DMS153 (cell line): ENCODE measurements around the gene AUTS2.

Source experiments
- DNase-seq: peaks from one replicate; lab custom pipeline; 2025; lab: John Stamatoyannopoulos, UW

Gene AUTS2

DNA sequence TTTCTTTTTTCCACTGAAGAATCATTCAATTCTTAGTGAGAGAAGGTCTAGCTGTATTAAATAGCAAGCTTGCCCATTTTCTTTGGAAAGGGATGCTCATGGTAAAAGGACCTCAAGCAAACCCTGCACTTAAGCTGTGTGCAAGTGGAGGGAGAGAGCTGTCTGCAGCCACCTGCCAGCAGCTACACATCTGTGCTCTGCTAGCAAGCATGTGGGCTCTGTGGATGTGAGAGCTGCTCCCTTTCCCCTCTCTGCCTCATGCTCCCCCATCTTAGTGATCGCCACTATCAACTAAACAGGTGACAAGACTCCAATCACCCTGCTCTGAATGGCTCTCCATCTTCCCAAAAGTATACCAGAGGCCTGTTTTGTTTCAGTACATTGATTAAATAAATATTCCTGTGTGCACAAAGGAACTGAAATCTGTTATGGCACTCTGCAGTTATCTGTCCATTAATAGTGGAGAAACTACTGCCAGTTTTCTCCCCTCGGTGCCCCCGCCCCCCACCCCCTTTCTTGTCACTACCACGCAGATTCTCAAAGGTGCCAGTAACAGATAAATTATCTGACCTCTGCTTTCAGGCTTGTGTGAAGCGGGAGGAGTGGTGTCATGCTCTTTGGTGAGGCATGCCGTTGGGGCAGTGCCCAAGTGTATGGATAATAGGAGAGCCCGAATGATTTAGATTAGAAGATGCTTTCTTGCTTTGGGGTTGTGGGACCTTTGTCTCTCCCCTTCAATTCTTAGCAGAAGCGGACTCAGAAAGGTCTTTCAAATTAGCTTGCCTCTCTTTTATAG, 26.4 kb downstream of the AUTS2 start:
- no peak for DNase-seq

DNA sequence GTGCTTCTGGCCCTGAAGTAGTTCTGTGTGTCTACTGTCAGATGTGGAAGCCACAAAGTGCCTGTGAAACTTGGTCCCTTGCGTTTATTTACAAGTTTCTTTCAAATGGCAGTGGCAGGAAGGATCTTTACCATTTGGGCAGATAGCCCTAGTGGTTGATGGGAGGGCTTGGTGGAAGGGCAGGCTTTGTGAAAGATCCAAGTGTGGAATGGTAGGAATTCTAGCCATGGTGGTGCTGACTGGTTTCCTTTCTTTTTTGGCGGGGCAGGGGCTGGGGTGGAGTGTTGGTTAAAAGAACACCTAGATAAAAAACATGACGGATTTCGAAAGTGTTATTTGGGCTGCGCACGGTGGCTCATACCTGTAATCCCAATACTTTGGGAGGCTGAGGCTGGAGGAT, 27.0 kb downstream of the AUTS2 start:
- no peak for DNase-seq

DNA sequence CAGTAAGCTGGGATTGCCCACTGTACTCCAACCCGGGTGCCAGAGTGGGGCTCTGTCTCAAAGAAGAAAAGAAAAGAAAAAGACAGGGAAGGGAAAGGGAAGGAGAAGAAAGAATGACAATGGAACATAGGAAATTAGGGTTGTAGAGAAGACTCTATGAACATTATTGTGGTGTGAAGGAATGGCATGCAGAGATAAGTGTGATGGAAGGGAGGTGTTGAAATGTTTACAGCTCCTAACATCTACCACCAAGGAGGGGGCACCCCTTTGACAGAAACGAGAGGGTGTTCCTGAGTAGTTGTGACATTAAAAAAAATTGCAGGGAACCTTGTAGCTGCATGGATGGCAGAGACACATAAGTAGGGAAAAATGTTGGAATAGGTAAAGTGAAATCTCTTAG, 27.5 kb downstream of the AUTS2 start:
- DNase-seq: no peak

DNA sequence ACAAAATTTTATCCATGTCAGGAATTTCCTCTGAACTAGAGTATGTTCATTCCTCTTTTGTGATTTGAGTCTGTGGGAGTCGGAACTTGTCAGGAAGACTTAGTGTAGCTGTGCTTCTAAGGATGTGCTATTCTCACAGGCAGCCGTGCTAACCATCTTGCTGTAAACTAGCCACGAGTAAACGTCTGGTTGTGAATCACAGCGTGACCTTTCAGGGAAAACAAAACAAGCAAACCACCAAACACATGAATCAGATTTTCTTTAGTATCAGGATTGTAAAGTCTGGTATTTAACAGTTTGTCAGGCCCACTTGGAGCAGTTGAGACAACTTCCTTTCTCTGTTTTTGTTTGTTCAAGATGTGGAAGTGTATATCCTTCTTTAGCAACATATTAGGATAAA, 32.0 kb downstream of the AUTS2 start:
- no peak for DNase-seq

DNA sequence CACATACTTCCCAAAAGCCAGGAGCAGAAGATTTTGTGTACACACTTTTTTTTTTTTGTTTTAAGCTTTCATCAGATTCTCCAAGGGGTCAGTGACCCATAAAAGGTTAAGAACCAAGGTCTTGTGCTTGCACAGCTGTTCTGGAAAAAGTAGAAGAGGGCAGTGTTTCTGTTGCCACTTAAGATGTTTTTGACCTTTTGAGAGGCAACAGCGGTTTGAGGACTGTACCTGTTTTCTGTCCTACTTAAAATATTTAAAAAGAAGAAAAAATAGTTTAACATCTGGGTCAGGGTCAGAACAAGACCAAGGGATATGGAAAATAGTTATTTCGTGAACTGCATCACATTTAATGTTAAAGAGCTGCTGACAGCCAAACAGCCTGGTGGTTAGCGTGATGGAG, 32.9 kb downstream of the AUTS2 start:
- DNase-seq: no peak

DNA sequence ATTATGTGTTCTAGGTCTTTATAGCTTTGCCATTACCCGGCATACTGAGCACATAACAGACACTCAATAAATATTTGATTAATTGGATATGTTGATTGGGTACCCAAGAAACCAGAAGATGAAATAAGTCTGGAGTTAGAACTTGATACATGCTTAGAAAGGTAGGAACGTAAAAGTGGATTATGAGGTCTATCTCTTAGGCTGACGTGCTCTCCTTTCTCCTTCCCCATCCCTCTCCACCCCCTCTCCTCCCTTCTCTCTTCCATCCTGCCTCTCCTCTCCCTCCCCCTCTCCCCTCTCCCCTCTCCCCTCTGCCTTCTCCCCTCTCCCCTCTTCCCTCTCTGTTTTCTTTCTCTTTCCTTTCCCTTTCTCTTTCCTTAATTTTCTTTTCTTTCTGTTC, 34.0 kb downstream of the AUTS2 start:
- no peak for DNase-seq

DNA sequence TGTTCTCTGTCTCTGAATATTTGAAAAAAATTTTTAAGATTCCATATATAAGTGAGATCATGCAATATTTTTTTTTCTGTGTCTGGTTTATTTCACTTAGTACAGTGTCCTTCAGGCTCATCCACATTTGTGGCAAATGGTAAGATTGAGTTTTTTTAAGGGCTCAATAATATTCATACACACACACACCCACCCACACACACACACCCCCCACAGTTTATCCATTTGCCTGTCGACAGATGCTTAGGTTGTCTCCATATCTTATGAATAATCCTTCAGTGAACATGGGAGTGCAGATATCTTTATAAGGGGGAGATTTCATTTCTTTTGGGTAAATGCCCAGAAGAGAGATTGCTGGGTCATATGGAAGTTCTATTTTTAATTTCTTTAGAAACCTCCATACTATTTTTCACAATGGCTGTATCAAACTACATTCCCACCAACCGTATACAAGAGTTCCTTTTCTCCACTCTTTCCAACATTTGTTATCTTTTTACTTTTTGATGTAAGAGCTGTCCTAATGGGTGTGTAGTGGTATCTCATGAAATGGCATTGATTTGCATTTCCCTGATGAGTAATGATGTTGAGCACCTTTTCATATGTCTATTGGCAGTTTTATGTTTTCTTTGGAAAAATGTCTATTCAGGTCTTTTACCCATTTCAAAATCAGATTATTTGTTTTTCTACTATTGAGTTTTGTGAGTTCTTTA, 35.0 kb downstream of the AUTS2 start:
- no peak for DNase-seq

DNA sequence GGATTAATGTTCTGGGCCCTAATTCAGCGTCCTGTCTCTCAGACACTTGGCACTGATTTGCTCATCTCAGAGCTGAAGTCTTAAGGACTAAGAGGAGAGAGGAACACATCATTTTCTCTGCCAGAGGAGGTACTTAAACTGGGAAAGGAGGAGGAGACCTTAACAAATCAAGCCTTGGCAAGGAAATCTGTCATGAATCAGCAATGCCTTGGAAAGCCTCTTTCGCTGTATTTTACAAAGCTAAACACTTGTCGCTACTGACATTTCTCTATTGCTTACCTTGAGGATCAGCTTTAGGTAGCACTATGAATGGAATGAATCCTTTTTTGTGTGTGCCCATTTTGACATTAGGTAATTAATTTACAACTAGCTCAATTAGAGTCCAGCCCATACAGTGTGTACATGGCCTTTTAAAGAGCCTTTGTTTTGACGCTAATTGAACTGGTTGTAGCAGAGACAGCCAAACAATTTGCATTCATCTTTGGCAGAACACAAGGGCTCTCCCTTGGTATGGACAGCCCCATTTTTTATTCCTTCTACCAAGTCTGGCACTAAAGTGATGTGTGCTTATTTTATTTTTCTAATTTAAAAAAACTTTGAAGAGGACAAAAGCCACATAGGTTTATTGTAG, 37.4 kb downstream of the AUTS2 start:
- DNase-seq: no peak

DNA sequence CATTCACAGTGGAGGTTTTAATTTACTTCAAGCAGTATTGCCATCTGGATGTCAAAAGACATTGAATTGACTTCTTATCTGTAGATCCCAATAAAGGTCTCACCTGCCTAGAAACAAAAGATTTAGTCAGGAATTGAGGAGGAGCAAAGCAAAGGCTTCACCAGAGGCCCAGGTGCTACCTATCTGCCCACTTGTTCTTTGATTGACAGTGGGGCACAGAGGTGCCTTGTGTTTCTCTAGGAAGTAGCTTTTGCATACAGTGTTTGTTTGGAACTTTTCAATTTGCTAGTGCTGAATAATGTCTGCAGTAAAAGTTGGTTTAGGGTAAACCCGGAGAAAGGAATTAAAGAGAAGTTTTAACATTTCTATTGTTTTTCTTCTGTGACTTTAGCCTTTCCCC, 40.4 kb downstream of the AUTS2 start:
- DNase-seq: no peak

DNA sequence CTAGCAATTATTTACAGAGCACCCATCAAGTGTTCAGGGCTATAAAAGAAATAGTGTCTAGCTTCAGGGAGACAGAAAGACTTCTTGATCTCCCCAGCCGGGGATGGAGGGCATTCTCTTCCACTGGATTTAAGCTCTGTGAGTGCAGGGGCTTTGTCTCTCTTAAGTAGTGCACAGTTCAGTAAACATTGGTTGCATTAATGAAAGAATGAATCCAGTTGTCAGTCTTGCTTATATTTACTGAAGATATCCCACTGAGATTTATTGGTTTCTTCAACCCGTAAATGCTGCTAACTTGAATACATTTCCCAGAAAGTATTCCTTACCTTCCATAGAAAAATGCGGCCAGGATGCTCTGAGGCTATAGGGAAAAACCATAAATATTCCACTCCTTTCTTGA, 41.9 kb downstream of the AUTS2 start:
- no peak for DNase-seq

DNA sequence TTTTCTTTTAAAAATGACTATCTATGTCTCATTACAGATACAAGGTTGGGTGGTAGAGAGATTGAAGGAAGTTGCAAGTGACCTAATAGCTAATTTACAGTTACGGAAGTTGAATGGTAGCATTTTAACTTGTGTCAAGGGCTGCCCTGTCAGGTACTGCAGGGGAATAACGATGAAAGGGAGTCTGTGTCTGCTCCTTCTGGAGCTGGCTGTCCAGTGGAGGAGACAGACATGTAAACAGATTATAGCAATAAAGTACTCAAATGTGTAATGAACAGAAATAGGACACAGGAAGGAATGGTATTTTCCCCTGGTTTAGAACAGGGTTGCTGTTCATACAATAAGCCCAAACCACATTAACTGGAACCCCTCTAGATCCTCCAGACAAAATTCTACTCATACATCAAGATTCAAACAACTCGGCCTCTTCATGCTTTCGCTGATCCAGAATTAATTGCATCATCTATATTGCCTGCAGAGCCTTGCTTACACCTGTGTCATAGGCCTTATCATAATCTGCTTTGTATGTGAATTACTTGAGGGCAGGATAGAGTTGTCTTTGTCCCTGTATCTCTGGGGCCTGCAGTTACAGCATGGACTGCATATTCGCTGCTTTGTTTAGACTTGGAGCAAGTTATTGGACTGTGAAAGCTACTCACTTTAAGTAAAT, 42.8 kb downstream of the AUTS2 start:
- no peak for DNase-seq

DNA sequence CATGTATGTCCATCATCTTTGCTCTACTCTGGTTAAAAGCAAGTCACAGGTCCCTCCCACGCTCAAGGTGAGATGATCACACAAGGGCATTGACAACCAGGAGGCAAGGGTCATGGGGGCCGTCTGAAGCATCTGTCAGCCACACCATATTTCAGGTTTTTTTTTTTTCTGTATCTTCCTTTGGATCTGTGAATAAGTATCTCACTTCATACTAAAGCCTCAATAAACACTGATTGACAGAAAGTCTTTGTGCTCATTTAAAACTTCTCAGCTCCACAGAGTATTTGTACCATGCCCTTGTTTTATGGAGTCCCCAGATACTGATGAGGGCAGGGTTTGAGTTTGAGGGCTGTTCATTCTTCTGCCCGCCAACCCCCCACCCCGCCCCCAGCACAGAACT, 45.0 kb downstream of the AUTS2 start:
- no peak for DNase-seq

DNA sequence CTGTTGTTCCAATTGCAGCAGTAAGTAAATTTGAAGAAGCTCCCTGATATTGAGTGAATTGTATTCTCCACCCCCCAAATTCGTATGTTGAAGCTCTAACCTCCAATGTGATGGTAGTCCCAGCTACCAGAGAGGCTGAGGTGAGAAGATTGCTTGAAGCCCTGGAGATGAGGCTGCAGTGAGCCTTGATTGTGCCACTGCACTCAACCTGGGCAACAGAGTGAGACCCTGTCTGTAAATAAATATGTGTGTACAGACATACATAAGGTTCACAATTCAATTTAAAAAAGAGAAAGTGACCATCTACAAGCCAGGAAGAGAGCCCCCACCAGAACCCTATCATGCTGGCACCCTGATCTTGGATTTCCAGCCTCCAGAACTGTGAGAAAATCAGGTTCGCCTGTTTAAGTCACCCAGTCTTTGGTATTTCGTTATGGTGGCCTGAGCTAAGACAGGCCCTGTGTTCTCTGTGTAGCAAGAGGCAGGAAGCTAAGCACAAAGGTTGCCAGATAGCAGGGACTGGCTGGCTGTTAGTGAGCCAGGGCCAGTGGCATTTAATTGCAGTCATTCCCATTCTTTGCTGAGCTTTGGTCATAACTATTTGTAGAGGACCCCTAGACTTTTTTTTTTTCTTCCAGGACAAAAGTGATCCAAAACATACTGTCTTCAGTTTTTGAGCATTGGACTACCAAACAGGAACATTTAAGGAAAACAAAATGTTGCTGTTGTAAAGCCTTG, 45.6 kb downstream of the AUTS2 start:
- no peak for DNase-seq

DNA sequence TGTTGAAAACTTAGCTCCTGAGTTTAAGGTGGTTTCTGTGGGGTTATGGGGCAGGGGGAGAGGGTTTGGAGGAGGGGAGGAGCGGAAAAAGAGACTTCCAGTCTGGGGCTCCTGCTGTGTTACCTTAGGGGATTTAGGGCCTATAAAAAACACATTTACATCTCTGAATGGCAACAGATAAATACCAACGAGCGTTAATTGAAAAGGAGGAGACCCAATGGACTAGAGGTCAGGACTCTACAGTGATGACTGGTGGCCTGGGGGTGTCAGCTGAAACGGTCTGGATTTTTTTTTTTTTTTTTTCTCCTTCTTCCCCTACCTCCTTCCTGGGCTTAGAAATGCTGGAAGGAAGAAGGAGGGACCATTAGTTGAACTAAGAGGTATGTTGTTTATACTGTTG, 47.4 kb downstream of the AUTS2 start:
- DNase-seq: no peak

DNA sequence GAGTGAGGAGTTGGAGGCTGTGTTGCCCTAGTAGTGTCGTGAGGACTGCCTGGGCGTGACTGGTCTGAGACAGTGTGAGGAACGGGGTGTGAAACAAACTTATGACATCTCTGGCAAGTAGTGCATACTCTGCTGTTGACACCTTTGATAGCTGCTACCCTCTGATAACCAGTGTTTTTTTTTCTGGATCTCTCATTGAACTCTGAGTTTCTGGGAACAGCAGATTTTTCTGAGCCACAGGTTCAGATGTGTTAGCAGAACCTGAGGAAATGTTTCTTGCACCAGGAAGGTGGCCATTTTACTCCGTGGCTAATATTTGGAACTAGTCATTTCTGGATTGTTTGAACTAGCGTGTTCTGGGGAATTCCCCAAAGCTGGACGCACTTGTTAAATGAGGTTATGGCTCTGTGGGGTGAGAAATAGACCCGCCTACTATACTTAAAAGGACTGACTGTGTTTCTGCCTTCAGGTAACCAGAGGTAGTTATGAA, 52.9 kb downstream of the AUTS2 start:
- no peak for DNase-seq

DNA sequence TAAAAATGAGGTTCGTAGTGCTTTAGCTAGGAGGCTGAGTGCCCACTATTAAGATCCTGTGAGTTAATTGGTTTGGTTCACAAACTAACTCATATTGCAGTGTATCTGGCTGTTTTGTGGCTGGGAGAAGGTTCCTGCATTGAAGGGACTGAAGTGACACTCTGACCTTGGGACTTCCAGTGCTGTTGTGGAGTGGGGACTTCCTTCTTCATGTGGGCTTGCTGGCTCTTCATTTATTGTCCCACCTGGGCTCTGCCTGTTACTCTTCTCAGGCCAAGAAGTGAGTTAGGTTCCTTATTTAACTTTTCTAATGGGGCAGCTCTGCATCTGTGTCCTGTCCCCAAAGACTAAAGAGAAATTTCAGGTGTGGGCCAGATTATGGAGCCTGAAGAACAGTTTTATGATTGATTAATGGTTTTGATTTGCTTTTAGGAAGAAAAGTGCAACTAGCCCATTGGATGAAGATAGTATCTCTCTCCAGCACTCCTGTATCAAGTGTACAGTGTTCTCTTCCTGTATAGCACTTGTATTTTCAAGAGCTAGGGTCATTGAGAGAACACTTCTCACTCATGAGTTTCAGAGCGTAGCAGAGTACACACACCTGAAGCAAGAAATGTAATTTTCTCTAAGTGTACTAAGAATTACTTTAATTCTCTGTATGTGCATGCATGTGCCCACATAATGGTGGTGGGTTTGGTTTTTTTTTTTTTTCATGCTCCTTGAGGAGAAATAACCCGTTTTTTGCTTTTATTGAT, 54.8 kb downstream of the AUTS2 start:
- peak; percentile 16 for DNase-seq

DNA sequence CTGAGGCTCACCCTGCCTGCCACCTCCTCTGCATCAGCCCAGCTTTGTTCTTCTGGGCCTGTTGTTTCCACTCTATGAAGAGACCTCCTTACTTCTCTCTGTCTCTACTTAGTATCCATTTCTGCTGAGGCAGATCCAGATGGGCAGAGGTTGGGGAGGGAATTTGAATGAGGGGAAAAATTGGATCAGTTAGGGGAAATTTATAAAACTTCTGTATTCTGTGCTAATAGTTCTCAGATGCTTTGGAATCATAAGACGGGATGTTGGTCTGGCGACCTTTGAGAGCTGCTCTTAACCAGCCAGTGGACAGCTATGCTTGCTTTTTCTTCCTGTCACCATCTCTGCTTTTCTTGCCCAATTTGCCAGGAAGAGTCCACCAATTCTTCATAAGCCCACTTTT, 55.5 kb downstream of the AUTS2 start:
- no peak for DNase-seq

DNA sequence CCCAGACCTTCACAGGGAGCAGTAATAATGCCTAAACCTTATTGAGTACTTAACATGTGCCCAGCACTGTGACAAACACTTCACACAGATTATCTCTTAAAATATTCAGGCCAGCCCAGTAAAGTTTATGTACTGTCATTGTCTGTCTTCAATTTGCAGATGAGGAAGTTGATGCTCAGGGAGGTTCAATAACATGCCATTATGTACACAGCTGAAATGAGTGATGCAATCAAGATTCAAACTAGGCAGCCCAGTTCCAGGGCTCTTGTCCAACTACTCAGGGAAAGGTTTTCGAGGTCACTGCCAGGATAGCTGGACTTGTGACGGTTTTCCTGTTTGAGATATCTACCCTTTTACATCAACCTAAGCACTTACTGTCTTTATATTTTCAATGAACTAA, 56.1 kb downstream of the AUTS2 start:
- peak; percentile 95 for DNase-seq

DNA sequence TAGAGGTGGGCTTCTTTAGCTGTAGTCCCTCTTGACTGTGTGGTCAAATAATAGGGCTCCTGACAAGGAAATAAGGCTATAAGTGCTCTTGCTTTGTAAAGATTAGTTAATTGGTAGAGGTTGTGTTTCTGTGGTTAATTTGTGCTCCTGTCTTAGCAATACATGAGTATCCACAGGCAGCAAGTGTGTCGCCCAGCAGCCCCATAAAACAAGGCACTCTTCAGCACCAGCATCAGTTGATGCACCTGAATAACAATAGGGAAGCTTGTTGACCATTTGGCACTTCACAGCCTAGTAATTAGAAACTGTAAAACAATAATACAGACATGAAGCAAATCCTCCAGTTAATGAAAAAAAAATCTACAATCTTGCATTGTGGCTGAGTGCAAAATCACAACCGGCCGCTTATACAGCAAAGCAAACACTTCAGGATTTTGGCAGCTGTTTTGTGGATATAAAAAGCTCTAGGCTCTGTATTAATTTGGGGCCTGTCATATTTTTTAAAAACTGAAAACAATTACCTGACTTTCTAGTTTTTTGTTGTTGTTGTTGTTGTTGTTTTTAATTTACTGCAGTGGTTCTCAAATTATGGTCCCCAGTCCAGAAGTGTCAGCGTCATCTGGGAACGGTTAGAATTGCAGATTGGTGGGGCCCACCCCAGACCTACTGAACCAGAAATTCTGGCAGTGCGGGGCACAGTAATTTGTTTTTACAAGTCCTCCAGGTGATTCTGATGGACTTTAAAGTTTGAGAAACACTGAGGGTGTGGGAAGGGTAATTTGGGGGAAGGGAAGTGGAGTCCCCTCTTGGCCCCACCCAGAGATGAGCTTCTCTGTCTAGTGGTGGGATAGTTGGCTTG, 56.8 kb downstream of the AUTS2 start:
- peak; percentile 73 for DNase-seq

DNA sequence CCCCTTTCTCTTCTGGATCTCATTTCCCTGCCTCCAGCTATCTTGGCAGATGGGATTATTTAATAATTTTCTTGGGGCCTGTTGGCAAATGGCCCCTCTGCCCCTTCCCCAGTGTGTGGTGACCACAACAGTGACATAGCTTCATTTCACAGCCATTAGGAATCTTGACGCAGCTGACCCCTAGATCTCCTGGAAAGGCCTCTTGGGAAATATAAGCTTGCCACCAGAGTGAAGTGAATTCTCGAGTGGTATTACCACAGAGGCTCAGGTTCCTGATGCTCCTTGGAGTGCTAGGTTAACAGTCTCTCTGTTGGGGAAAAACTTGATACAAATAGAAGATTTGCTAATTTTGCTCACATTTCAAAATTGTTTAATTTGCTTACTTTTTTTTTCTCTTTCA, 57.8 kb downstream of the AUTS2 start:
- no peak for DNase-seq
